GM19455 (cell line): ENCODE results near the gene PPP1R1B.

Experiments
- ATAC-seq: cut with Tn5 transposase; IDR thresholded peaks from one replicate; pipeline ENCODE4 v1.9.1; 2021; ENCODE audit not compliant: unreplicated experiment

The PPP1R1B gene

GRCh38 chr17:39631403-39631802 is 4.7 kb downstream of the PPP1R1B start:
- no peak for ATAC-seq

DNA sequence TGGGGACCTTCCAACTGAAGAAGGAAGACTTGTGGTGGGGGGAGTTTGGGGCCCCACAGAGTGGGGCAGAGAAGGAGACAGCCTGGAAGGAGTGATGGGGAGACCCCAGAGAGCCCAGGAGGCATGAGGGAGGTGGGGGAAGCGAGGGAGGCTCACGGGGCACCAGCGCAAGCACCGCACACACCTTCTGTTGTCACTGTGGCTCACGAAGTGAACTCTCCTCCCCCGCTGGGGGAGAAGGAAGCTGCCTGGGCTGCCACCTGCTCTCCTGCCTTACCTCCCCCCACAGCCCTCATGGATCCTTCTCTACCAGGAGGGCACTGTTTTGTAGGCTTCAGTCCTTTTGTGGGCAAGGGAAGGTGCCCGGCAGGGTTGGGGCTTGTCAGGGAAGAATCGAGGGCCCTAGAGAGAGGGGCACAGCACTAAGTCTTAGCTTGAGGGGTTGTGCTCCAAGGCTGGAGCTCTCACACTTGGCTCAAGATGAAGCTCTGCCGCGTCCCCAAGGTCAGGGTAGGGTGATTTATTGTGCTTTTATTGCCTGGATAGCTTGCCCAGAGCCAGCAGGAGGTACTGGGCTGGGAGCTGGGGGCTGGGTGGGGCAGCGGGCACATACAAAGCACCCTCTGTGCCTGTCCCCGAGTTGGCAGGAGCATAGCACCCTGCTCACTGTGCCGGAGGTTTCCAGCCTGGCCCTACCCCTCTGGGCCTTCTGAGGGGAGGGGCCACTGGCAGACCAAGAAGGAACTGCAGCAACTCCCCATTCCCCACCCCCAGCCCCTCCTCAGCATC is 5.6 kb downstream of the PPP1R1B start:
- no peak for ATAC-seq

DNA sequence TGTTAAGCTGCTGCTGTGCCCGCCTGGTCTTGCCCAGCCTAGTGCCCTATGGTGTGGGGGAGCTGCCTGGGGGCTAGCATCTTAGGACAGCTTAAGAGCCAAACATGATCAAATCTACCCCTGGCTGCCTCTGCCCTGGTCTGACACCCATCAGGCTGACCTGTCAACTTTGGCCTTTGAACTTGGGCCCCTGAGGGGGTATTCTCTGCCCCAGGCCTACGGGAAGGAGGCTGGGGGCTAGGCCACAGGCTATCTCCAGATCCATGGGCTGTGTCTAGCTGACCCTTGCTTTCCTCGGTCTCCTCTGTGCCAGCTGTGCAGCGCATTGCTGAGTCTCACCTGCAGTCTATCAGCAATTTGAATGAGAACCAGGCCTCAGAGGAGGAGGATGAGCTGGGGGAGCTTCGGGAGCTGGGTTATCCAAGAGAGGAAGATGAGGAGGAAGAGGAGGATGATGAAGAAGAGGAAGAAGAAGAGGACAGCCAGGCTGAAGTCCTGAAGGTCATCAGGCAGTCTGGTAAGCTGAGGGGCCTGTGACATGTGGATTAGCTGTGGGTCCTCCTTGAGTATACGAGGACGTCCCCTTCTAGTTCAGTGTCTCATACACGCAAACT is 6.9 kb downstream of the PPP1R1B start:
- no peak for ATAC-seq

DNA sequence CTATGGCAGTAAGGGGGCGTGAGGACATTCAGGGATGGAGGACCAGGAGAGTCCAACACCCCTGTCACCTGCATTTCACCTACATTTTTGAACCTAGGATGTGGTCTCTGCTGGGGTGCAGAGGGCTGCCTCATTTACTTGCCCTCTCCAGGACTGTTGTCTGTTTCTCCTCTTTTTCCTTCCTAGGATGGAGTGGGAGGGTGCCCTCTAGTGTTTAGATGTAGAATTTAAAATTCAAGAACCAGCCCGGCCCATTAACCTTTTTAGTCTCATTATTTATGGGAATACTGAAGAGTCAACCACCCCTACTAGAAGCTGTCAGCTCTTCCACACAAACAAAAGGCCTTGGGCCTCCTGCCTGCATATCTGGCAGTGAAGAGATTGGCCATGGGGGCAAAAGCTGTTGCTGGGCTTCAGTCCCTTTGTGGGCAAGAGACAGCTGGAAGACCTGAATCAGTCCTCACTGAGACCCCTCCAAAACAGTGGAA is 7.7 kb downstream of the PPP1R1B start:
- no peak for ATAC-seq

DNA sequence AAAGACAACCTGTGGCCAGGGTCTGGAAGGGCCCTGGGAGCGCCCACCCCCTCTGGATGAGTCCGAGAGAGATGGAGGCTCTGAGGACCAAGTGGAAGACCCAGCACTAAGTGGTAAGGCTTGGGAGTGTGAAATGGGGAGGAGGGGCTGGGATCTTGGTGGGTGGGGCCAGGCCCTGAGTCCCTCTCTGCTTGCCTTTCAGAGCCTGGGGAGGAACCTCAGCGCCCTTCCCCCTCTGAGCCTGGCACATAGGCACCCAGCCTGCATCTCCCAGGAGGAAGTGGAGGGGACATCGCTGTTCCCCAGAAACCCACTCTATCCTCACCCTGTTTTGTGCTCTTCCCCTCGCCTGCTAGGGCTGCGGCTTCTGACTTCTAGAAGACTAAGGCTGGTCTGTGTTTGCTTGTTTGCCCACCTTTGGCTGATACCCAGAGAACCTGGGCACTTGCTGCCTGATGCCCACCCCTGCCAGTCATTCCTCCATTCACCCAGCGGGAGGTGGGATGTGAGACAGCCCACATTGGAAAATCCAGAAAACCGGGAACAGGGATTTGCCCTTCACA is 8.9 kb downstream of the PPP1R1B start:
- ATAC-seq, result no peak

DNA sequence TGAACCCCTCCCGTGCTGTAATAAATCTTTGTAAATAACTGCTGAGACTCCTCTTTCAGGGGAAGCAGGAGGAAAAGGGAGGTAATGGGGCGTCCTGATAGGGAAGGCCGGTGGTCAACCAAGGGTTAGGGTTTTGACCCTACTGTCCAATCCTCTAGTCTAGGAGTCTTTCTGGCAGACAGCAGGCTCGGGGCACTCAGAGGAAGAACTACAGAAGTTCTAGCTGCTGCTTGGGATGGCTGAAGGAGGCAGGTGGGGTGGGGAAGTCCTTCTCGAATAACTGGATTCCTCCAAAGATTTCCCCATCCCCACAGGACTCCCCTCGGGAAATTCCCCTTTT is 9.8 kb downstream of the PPP1R1B start:
- peak; percentile 14 for ATAC-seq

GRCh38 chr17:39636927-39637736 is 10.4 kb downstream of the PPP1R1B start, which contains the start of gene STARD3:
STARD3 (plus strand) TSS chr17:39637144; CDS start chr17:39653532, 16,388 bp downstream.
- ATAC-seq, result peak; percentile 79

DNA sequence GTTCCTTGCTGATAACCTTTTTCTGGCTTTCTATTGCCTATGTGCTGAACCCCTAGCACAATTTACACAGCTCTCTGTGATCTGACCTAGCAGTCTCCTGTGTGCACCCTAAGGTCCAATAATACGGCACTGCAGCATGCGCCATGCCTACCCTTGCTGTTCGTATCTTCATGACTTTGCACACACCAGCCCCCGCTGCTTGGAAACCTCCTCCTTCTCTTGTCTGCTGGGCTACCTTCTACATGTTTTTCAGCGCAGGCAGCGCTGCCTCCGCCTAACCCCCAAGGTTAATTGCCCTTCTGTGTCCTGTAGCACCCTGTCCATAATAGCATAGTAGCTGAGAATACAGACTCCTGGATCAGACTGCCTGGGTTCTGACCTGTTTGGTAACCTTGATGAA is 11.6 kb downstream of the PPP1R1B start:
- no peak for ATAC-seq

DNA sequence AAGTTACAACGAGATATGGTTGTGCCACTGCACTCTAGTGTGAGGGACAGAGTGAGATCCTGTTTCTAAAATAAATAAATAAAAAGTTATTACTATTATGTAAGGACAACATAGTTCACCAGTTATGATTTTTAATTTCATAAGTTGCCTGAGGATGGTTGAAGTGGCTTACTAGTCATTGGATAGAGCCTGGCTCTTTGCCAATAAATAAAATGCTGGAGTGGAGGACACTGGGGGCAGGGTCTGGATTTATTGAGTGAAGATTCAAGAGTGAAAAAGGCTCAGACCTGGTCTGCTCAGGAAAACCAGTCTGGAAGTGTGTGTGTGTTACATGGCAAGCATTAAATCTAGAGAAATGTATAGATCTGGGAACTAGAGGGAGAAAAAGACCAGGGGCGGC is 12.3 kb downstream of the PPP1R1B start:
- ATAC-seq, result no peak

DNA sequence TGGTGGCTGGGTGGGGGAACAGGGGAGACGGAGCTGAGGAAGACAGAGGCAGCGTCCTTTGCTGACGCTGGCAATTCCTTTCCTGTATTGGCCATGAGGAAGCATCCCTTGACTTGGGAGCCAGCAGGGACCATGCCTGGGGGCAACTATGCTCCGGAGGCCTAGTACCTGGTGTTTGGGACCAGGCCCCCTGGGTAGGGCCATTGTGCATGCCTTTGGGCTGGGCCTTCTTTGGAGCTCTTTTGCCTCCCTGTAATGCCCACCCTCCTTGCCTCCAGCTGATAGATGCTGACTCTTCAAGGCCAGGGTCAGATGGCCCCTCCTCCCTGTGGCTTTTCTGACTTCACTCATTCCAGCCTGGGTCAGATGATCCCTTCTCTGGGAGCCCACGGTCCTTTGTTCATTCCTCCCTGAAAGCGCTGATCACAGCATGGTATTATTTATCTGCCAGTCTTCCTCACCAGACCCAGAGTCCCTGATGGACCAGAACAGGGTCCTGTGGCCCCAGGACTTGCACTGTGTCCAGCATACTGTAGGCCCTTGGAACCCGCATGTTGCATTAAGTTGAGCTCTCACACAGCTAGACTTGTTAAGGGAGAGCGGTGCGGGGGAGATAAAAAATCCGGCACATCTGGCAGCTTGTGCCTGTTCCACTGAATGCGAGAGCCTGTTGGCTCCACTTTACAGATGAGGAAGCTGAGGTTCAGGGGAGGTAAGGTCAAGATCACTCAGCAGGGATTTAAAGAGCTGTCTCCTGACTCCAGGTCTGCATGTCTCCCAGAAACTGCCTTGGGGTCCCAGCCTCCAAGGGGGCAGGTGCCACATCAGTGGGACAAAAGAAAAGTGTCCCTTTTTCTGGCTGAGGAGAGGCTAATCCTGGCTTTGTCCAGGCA is 13.1 kb downstream of the PPP1R1B start:
- ATAC-seq, result no peak

GRCh38 chr17:39640591-39641031 is 13.9 kb downstream of the PPP1R1B start:
- no peak for ATAC-seq

DNA sequence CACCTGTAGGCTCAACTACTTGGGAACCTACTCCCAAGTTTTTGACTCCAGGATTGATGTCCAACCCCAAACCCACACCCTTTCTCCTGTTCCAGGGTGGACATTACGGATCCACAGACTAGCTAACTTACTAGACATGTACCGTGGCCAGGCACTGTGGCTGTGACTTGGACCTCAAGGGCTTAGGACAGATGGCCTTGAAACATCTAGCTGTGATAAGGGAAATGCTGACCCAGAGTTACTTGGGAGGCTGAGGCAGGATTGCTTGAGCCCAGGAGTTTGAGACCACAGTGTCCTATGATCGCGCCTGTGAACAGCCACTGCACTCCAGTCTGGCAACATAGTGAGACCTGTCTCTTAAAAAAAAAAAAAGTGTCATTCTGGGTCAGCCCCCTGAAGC is 14.3 kb downstream of the PPP1R1B start:
- ATAC-seq, result no peak

DNA sequence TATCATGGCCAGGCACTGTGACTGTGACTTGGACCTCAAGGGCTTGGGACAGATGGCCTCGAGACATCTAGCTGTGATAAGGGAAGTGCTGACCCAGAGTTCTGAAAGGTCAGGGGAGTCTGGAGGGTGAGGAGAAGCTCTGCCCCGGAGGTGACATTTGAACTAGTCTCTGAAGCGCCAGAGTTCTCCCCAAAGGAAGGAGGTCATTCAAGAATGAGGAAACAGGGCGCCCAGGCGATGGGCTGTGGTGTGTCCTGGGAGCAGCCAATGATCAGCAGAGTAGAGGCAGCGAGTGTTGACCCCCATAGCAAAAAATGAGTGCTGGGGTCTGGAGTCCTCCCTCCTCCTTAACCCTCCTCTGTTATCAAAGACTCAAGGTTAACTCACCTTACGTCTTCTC is 15.1 kb downstream of the PPP1R1B start:
- ATAC-seq, result no peak

DNA sequence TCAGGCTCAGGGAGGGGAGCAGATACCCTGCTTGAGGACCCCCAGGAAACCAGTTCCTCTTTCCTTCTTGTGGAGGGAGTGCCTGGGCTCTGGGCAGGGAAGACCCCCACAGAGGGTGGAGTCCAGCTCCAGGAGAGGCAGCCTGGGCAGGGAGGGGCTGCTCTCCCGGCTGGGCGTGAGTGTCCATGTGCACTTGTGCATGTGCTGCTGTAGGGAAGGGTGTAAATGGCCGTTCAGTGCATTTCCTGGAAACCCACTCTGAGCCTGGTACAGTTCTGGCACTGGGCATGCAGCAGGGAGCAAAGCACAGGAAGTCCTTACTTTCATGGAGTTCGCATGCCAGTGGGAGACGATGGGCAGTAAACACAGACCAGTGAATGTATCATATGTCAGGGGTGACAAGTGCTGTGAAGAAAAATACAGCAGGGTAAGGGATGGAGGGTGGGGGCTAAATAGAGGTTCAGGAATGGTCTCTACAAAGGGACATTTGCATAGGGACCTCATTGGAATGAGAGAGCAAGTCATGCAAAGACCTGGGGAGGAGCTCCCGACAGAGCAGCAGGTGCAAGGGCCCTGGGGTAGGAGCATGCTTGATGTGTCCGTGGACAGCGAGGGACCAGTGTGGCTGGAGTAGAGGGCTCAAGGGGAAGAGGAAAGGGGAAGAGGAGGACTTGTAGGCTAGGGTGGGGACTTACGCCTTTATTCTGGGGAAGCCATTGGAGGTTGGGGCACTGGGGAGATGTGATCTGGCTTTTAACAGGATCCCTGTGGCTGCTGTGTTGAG is 15.7 kb downstream of the PPP1R1B start:
- ATAC-seq, result no peak

- ATAC-seq, result no peak
Observed at GRCh38 chr17:39643271-39643670, 16.5 kb downstream of the PPP1R1B start.

DNA sequence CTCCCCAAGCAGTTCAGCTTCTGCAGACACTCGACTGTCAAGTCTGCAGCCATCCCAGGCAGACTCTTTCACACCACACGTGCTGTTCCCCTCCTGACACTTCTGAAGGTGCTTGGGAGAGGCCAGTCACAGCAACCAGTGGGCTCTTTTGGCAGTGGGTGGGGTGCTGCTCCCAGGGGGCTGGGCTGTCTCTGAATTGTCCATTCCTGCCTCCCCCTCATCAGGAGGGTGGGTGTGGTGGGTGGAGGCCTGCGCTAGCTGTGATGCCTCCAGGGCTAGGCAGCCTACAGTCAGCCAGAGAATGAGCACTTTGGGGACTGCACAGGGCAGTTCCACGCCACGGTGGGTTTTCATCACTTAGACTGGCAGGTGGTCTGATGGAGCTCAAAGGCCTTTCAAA is 20.5 kb downstream of the PPP1R1B start:
- no peak for ATAC-seq

GRCh38 chr17:39648616-39649366 is 22.0 kb downstream of the PPP1R1B start:
- ATAC-seq, result no peak

DNA sequence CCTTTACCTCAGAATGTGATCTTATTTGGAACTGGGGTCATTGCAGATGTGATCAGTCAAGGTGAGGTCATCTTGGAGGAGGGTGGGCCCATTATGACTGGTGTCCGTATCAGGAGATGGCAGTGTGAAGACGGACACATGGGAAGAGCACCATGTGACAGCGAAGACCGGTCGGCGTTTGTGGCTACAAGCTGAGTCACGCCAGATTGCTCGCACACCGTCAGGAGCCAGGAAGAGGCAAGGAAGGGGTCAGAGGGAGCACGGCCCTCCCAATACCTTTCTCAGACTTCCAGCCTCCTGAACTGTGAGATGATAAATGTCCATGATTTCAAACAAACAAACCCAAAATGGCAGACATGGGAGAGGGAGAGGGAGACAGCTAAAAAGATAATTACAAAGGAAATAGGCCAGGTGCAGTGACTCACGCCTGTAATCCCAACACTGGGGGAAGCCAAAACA is 23.4 kb downstream of the PPP1R1B start:
- no peak for ATAC-seq
